Epithelial cell of proximal tubule (primary cell): Measurements from ENCODE around the gene ICA1L. TPM values are rescaled to one million over a fixed set of nuclear protein-coding genes. Genes with fewer than 3 reads are reported as not detected.
"Not testable (repeated sequence)": the region's sequence is repeated elsewhere in the genome, so short reads cannot be mapped to it uniquely, and the experiment has no call there.

Experiments used
- DNase-seq: peaks from one replicate; pipeline ENCODE4 v3.0.0-alpha.2; 2011; ENCODE audit warnings: low read depth
- H3K4me3 ChIP-seq: 2 replicates; pipeline ENCODE4 v1.5.1; 2011; ENCODE audit warnings: low read depth, mild to moderate bottlenecking, low read length
- total RNA-seq: library from RNA; depleted of rRNA; stranded (reverse); fragments of >200 nt; gene quantifications from 2 replicates; pipeline ENCODE4 v1.2.3, GENCODE V29; 2015
- TF ChIP-seq, protein P1 (sequence below): conservative IDR thresholded peaks from 2 replicates; pipeline ENCODE4 v1.5.1; 2012; ENCODE audit warnings: low read depth, mild to moderate bottlenecking, low read length

ICA1L gene
- total RNA-seq, 1 donor from 2014 or later, result 3.3 TPM

DNA sequence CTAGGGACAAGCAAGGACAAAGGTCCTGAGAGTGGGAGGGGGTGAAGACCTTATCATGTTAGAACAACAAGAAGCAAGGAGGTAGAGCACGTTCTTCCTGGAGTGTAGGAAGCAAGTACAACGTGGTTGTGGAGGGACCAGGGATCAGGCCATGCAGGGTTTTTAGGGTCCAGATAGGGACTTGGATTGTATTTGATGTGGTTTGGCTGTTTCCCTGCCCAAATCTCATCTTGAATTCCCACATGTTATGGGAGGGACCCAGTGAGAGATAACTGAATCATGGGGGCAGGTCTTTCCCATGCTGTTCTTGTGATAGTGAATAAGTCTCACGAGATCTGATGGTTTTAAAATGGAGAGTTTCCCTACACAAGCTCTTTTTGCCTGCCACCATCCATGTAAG is 53.2 kb downstream of the ICA1L start:
- no peak for DNase-seq
- no peak overlapping the region for H3K4me3 ChIP-seq
- TF ChIP-seq, protein P1, sequence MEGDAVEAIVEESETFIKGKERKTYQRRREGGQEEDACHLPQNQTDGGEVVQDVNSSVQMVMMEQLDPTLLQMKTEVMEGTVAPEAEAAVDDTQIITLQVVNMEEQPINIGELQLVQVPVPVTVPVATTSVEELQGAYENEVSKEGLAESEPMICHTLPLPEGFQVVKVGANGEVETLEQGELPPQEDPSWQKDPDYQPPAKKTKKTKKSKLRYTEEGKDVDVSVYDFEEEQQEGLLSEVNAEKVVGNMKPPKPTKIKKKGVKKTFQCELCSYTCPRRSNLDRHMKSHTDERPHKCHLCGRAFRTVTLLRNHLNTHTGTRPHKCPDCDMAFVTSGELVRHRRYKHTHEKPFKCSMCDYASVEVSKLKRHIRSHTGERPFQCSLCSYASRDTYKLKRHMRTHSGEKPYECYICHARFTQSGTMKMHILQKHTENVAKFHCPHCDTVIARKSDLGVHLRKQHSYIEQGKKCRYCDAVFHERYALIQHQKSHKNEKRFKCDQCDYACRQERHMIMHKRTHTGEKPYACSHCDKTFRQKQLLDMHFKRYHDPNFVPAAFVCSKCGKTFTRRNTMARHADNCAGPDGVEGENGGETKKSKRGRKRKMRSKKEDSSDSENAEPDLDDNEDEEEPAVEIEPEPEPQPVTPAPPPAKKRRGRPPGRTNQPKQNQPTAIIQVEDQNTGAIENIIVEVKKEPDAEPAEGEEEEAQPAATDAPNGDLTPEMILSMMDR, result no peak

DNA sequence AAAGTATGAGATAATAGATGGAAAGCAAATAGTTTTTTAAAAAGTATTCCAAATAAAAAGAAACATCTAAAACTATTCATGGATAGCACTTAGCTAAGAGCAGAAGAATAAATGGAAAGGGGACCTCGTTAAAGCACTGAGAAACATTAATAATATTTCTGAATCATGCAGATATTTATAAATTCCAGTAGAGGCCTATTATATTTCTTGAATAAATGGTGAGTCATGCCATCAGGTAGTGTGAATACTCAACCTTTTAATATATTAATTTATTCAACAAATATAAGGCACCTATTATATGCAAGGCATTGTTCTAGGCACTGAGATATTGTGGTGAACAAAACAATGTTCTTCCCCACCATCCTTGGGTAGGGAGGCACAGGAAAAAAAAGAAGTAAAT is 53.8 kb downstream of the ICA1L start:
- H3K4me3 ChIP-seq, result no peak overlapping the region
- DNase-seq, result no peak
- TF ChIP-seq, protein P1, result no peak

DNA sequence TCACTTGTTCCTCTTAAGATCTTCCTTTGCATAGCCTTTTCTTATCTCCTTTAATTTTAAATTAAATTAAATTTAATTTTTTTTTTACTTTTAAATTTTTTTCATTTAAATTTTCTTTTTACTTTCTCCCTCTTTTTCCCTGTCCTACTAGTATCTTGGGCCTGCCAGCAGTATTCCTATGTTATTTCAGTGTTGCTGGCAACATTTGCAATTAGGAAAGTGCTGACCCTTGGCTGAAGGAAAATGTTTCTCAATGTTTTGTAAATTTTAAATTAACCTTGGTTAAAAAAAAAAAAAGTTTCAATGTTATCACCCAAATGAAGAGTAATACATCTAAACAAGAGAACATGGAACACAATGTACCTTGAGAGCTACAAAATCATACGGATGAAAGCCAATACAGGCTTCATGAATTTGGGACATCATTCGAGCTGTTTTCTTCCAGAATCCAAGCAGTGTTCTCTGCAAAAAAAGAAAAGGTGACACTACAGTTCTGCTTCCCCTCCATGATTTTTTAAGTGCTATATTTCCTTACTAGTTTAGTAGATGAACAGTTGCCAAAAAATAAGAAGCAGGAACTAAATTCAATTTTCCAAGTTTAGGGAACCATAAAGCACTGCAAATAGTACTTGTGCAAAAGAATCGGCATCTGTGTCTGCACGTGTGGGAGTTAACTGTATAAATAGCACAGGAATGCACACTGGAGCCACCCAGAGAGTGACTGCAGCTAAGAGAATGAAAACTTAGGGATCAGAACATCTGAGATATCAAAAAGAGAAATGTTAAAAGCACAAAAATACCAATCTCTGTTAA is 55.8 kb downstream of the ICA1L start:
- TF ChIP-seq, protein P1, result no peak
- H3K4me3 ChIP-seq, result no peak overlapping the region
- no peak for DNase-seq

DNA sequence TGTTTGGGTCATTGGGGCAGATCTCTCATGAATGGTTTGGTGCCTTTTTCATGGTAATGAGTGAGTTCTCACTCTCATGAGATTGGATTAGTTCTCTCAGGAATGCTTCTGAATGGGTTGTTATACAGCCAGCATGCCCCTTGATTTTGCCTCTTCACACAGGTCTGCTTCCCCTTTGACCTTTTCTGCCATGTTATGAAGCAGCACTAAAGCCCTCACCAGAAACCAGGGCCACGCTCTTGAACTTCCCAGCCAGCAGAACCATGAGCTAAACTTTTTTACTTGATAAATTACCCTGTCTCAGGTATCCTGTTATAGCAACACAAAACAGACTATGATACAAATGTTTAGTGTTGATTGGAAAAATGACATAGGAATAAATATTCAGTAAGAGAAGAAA is 57.3 kb downstream of the ICA1L start:
- TF ChIP-seq, protein P1, result no peak
- H3K4me3 ChIP-seq, result no peak overlapping the region
- no peak for DNase-seq

DNA sequence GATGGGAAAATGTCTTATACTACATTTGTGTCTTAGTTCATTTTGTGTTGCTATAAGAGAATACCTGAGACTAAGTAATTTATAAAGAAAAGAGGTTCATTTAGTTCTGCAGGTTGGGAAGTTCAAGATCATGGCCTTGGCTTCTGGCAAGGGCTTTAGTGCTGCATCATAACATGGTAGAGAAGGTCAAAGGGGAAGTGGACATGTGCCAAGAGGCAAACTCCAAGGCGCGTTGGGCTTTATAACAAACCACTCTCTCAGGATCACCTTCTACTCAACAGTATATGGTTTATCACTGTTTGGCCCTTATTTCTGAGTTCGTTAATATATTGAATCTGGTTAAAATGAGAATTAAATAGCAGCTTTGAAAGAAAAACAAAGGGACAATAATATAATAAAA is 58.2 kb downstream of the ICA1L start:
- no peak for DNase-seq
- H3K4me3 ChIP-seq, result no peak overlapping the region
- TF ChIP-seq, protein P1, result no peak

DNA sequence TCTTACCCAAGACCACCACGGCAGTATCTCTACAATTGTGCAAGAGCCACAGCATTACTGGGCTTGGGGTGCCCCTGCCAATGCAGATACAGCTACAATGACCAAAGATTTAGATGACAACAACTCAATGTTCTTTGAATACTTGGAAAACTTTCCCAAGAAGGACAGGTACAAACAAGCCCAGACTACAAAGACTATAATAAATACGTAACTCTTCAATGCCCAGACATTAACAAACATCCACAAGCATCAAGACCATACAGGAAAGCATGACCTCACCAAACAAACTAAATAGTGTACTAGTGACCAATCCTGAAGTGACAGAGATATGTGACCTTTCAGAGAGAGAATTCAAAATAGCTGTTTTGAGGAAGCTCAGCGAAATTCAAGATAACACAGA is 62.8 kb downstream of the ICA1L start:
- no peak overlapping the region for H3K4me3 ChIP-seq
- DNase-seq, result no peak
- TF ChIP-seq, protein P1, result no peak

DNA sequence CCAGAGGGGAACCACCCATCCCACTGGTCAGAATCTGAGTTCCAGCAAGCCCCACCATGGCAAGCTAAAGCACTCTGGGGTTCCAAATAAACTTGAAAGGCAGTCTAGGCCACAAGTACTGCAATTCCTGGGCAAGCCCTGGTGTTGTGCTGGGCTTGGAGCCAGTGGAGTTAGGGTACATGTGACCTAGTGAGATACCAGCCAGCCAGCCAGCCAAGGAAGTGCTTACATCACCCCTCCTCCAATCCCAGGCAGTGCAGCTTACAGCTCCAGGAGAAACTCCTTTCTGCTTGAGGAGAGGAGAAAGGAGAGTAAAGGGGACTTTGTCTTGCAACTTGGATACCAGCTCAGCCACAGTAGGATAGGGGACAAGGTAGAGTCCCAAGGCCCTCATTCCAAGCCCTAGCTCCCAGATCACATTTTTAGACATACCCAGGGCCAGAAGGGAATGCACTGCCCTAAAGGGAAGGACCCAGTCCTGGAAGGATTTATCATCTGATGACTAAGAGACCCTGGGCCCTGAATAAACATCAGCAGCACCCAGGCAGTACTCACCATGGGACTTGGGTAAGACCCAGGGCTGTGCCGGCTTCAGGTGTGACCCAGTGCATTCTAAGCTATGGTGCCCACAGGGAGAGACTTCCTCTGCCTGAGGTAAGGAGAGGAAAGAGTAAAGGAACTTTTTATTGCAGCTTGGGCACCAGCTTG is 64.0 kb downstream of the ICA1L start:
- peak; percentile 88 for DNase-seq
- H3K4me3 ChIP-seq, result not testable (repeated sequence)

DNA sequence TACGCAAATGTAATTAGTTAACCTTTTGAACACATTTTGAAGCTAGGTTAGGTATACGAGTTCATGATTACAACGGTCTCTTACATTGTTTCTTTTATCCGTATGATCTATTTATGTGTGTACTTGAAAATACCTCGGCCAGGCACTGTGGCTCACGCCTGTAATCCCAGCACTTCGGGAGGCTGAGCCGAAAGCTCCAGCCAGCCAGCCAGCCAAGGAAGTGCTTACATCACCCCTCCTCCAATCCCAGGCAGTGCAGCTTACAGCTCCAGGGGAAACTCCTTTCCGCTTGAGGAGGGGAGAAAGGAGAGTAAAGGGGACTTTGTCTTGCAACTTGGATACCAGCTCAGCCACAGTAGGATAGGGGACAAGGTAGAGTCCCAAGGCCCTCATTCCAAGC is 65.7 kb downstream of the ICA1L start:
- DNase-seq, H3K4me3 ChIP-seq: not testable (repeated sequence)
